Mononuclear cell (primary cell): ENCODE measurements around the gene NFAT5. TPM values are rescaled to one million over a fixed set of nuclear protein-coding genes. Genes with fewer than 3 reads are reported as not detected.

Experiments
- H3K27me3 ChIP-seq: 2 replicates; pipeline ENCODE4 v1.6.0; 2011; ENCODE audit warnings: low read length, control low read depth; ENCODE audit not compliant: insufficient read depth
- H3K4me1 ChIP-seq: 2 replicates; pipeline ENCODE4 v1.5.1; 2011; ENCODE audit warnings: mild to moderate bottlenecking, low read length, control low read depth; ENCODE audit not compliant: insufficient read depth
- H3K4me3 ChIP-seq: 2 replicates; pipeline ENCODE4 v1.5.1; 2011; ENCODE audit warnings: mild to moderate bottlenecking, low read length, moderate library complexity
- H3K9me3 ChIP-seq: 2 replicates; pipeline ENCODE4 v1.5.1; 2011; ENCODE audit warnings: low read depth, mild to moderate bottlenecking, control low read depth, low read length
- total RNA-seq: library from RNA; depleted of rRNA; stranded (reverse); fragments of >200 nt; gene quantifications from one replicate; pipeline ENCODE4 v1.2.3, GENCODE V29; 2012

NFAT5 gene
- total RNA-seq, 1 donor = 43.0 TPM

DNA sequence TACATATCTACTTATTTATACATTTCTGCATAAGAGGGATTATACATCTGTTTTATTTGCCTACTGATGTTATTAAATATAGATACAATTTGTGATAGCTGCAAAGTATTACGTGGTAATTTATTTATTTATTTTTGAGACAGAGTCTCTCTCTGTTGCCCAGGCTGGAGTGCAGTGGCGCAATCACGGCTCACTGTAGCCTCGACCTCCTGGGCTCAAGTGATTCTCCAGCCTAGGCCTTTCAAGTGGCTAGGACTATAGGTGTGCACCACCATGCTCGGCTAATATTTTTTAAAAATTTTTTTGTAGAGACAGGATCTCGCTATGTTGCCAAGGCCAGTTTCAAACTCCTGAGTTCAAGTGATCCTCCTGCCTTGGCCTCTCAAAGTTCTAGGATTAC is 35.5 kb downstream of the NFAT5 start:
- Histone ChIP-seq H3K9me3 (no peaks in the 10 kb centered on the region), H3K27me3 (no peaks in the 10 kb centered on the region), H3K4me1 (no peaks in the 10 kb centered on the region), H3K4me3 (no peak overlapping the region)

DNA sequence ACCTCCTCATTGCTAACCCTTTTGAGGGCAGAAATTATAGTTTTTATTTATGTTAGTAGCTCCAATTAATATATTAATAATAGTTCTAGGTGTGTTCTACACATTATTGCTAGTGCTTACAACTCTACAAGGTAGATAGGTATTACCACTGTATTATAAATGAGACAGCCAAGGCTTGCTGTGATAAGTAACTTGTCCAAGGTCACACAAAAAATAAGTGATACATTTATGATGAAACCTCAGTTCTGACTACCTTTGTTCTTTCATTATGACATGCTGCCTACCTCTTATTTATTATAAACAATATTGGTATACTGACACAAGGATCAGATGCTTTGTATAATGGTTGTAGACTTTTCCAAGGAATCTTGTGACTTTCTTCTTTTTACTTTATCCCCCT is 41.2 kb downstream of the NFAT5 start:
- no peaks in the 10 kb centered on the region for H3K27me3 ChIP-seq
- H3K4me1 ChIP-seq = no peaks in the 10 kb centered on the region
- H3K9me3 ChIP-seq = no peaks in the 10 kb centered on the region
- no peak overlapping the region for H3K4me3 ChIP-seq

GRCh38 chr16:69607674-69608073 is 41.9 kb downstream of the NFAT5 start:
- Histone ChIP-seq H3K4me1 (peaks cover 4% of the 10 kb centered on the region), H3K27me3 (no peaks in the 10 kb centered on the region)

GRCh38 chr16:69610356-69610755 is 44.6 kb downstream of the NFAT5 start:
- no peak overlapping the region for H3K4me3 ChIP-seq
- H3K27me3 ChIP-seq = no peaks in the 10 kb centered on the region
- H3K4me1 ChIP-seq = peaks cover 10% of the 10 kb centered on the region
- no peaks in the 10 kb centered on the region for H3K9me3 ChIP-seq

More at GRCh38 chr16:69607674-69608073, 41.9 kb downstream of the NFAT5 start:
- no peak overlapping the region for H3K4me3 ChIP-seq
- H3K9me3 ChIP-seq = no peaks in the 10 kb centered on the region

DNA sequence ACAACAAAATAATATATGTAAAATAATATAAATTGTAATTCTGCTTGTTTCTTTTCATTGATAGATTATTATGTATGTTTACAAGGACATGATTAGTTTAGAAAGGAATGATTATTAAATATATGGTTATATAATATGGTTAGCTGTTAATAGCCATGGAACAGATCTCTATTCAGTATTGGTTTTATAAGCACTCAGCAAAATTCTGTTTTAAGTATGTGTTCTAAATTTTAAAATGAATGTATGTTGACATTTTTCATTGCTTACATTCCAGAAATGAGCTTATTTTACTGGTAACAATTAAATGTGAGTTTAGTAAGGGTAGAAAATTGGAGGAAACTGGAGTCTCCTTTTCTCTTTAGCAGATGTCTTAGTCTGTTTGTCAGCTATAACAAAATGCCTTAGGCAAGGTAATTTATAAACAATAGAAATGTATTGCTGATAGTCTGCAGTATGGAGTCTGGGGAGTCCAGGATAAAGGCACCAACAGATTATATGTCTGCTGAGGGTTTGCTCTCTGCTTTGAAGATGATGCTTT is 45.4 kb downstream of the NFAT5 start:
- H3K4me3 ChIP-seq = no peak overlapping the region
- no peaks in the 10 kb centered on the region for H3K9me3 ChIP-seq
- H3K27me3 ChIP-seq = no peaks in the 10 kb centered on the region
- peaks cover 10% of the 10 kb centered on the region for H3K4me1 ChIP-seq

DNA sequence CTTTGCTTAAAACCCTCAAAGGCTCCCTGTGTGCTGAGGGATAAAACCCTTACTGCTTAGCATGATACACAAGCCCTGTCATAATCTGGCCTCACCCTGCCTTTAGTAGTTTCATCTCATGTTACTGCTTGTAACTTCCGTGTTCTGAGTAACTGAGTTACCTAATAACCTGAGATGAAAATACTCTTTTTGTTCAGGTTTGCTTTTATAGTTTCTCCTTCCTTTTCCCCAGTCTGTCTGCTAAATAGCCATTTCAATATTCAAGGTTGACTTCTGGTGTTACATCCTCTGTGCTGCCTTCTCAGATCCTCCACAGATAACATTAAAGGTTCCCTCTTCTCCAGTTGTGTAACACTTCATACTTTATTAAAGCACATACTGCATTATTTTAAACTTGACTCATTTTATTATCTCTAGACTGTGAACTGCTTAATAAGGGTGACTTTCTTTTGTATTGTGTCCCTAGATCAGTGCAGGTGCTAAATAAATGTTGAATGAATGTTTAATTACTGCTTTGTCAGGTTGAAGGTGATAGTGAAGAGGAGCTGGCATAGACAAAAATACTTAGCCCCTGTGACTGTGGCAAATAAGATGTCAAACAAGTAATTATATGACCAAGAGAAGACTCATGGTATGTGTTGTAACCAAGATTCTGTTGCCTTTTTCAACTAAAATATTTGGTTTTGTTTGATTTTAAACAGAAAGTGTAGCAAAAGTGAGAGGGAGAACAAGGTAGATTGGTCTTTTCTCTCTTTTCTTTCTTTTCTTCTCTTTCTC is 47.8 kb downstream of the NFAT5 start:
- no peaks in the 10 kb centered on the region for H3K9me3 ChIP-seq
- H3K27me3 ChIP-seq = no peaks in the 10 kb centered on the region
- H3K4me3 ChIP-seq = no peak overlapping the region
- H3K4me1 ChIP-seq = peaks cover 10% of the 10 kb centered on the region

DNA sequence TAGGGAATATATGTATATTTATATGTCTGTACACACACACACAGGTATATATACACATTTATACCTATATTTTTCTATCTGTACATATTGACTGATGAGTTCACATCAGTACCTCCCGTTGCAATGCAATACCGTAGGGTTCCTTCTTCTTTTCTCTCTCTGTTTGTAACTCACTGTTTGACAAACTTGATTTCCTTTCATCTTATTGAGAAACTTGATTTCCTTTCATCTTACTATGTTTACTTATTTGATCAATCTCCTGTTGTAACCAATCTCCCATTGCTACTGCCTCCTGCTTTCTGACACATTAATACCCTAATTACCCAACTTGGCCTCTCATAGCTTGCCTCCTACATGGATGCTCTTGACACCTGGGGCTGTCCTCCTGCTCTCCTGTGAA is 49.8 kb downstream of the NFAT5 start:
- no peak overlapping the region for H3K4me3 ChIP-seq
- H3K27me3 ChIP-seq = no peaks in the 10 kb centered on the region
- H3K4me1 ChIP-seq = peaks cover 10% of the 10 kb centered on the region
- no peaks in the 10 kb centered on the region for H3K9me3 ChIP-seq

- Histone ChIP-seq H3K9me3 (no peaks in the 10 kb centered on the region), H3K27me3 (no peaks in the 10 kb centered on the region), H3K4me1 (peaks cover 10% of the 10 kb centered on the region), H3K4me3 (no peak overlapping the region)
These were observed 50.3 kb downstream of the NFAT5 start for GRCh38 chr16:69616082-69616481.

GRCh38 chr16:69618307-69618706 is 52.5 kb downstream of the NFAT5 start:
- no peaks in the 10 kb centered on the region for H3K27me3 ChIP-seq
- peaks cover 1% of the 10 kb centered on the region for H3K4me1 ChIP-seq
- H3K9me3 ChIP-seq = no peaks in the 10 kb centered on the region
- H3K4me3 ChIP-seq = no peak overlapping the region

DNA sequence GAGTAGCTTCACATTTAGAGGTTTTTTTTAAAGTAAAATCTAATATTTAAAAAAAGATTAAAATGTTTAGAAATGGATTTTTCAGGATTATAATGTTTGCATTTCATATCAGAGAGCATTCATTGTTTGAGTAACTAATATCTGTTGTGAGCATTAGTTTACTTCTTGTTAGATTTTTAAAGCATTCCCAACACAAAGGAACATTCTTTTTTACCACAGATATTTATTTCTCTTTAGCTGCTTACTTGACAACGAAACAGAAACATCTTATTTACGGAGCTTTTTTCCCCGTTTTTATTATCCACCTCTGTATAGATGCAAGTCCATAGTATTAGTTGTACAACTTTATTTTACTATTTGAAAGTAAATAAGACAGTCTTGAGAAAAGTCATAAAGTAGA is 53.0 kb downstream of the NFAT5 start:
- Histone ChIP-seq H3K4me1 (no peaks in the 10 kb centered on the region), H3K4me3 (no peak overlapping the region), H3K9me3 (no peaks in the 10 kb centered on the region), H3K27me3 (no peaks in the 10 kb centered on the region)

- Histone ChIP-seq H3K9me3 (no peaks in the 10 kb centered on the region), H3K4me1 (no peaks in the 10 kb centered on the region)
These were observed 53.7 kb downstream of the NFAT5 start for GRCh38 chr16:69619514-69619913.

GRCh38 chr16:69620573-69620972 is 54.8 kb downstream of the NFAT5 start:
- Histone ChIP-seq H3K4me3 (no peak overlapping the region), H3K9me3 (no peaks in the 10 kb centered on the region), H3K27me3 (no peaks in the 10 kb centered on the region), H3K4me1 (no peaks in the 10 kb centered on the region)

More at GRCh38 chr16:69619514-69619913, 53.7 kb downstream of the NFAT5 start:
- Histone ChIP-seq H3K27me3 (no peaks in the 10 kb centered on the region), H3K4me3 (no peak overlapping the region)

- H3K9me3 ChIP-seq = no peaks in the 10 kb centered on the region
- H3K27me3 ChIP-seq = no peaks in the 10 kb centered on the region
- H3K4me3 ChIP-seq = no peak overlapping the region
- no peaks in the 10 kb centered on the region for H3K4me1 ChIP-seq
These were observed 55.5 kb downstream of the NFAT5 start for GRCh38 chr16:69621225-69621624.

DNA sequence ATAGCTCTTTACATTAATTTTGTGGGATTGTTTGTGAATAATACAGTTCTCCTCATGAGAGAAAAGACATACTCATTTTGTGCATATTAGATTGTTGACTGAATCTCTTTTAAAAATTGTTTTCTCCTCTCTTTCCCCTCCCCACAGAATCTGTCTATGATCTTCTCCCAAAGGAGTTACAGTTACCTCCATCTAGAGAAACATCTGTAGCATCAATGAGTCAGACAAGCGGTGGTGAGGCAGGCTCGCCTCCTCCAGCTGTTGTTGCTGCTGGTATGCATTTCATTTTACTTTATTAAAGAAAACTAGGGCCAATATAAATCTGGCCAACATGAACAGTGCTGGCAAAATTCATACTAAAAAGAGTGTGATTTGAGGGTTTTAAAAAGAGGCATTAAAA is 60.5 kb downstream of the NFAT5 start:
- no peak overlapping the region for H3K4me3 ChIP-seq
- H3K4me1 ChIP-seq = no peaks in the 10 kb centered on the region
- no peaks in the 10 kb centered on the region for H3K27me3 ChIP-seq

DNA sequence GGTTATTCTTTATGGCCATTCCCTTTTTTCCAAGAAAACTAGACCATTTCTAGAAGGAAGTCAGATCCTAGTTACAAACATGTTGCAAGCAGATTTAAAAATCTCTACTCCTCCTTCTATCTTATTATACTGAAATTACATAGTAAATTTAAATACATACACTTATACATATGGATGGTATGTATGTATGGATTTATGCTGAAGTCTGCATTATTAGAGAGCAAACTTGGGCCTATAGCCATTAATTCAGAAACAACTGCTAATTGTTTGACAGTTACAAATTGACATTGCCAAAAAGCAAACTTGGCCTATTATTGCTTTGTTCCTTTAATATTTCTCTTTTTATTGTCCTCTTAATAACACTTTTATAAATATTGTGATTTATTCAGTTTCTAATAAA is 67.1 kb downstream of the NFAT5 start:
- H3K27me3 ChIP-seq = no peaks in the 10 kb centered on the region
- H3K4me3 ChIP-seq = no peak overlapping the region
- H3K4me1 ChIP-seq = no peaks in the 10 kb centered on the region
- H3K9me3 ChIP-seq = no peaks in the 10 kb centered on the region

More for the DNA sequence above, 60.5 kb downstream of the NFAT5 start:
- no peaks in the 10 kb centered on the region for H3K9me3 ChIP-seq

GRCh38 chr16:69633375-69633774 is 67.6 kb downstream of the NFAT5 start:
- no peaks in the 10 kb centered on the region for H3K27me3 ChIP-seq
- no peaks in the 10 kb centered on the region for H3K9me3 ChIP-seq
- H3K4me3 ChIP-seq = no peak overlapping the region
- no peaks in the 10 kb centered on the region for H3K4me1 ChIP-seq
